VCaP (cell line): ENCODE measurements around the gene MTHFD2.
A peak's percentile ranks its signal among the peaks of the same experiment; 100 is the strongest.
"Not testable (repeated sequence)": the region's sequence is repeated elsewhere in the genome, so short reads cannot be mapped to it uniquely, and the experiment has no call there.

Experiments
- H3K27ac ChIP-seq: fragments of 450-650 bp; 2 replicates; pipeline ENCODE4 v1.5.1; 2017
- CTCF ChIP-seq: fragments of 450-650 bp; conservative IDR thresholded peaks from 2 replicates; pipeline ENCODE4 v1.5.1; 2017; ENCODE audit warnings: mild to moderate bottlenecking, moderate library complexity

Gene MTHFD2

GRCh38 chr2:74186038-74186437, 12.4 kb upstream of the MTHFD2 start:
- no peak for TF ChIP-seq CTCF
- no peak overlapping the region for H3K27ac ChIP-seq

- H3K27ac ChIP-seq: not testable (repeated sequence)
These were observed 11.7 kb upstream of the MTHFD2 start for GRCh38 chr2:74186706-74187105.

- no peak for TF ChIP-seq CTCF
- H3K27ac ChIP-seq: no peak overlapping the region
These were observed 10.3 kb upstream of the MTHFD2 start for GRCh38 chr2:74188018-74188601.

- H3K27ac ChIP-seq: no peak overlapping the region
- TF ChIP-seq CTCF: no peak
These were observed 9.7 kb upstream of the MTHFD2 start for GRCh38 chr2:74188696-74189095.

GRCh38 chr2:74191596-74192380, 6.6 kb upstream of the MTHFD2 start:
- no peak for TF ChIP-seq CTCF
- H3K27ac ChIP-seq: no peak overlapping the region

- TF ChIP-seq CTCF: no peak
- H3K27ac ChIP-seq: no peak overlapping the region
These were observed 3.6 kb upstream of the MTHFD2 start for GRCh38 chr2:74194799-74195198.

- TF ChIP-seq CTCF: no peak
- peak overlapping the region; percentile 96 for H3K27ac ChIP-seq
These were observed 1.4 kb upstream of the MTHFD2 start for GRCh38 chr2:74197049-74197448.

GRCh38 chr2:74198023-74198460, 373 bp upstream of the MTHFD2 start:
- TF ChIP-seq CTCF: no peak
- peak overlapping the region; percentile 96 for H3K27ac ChIP-seq
